Activated CD4-positive, alpha-beta memory T cell treated with anti-CD3 and anti-CD28 coated beads for 36 hours (primary cell): Measurements from ENCODE around the gene ORC1. TPM values are rescaled to one million over a fixed set of nuclear protein-coding genes. Genes with fewer than 3 reads are reported as not detected.

ENCODE experiments used
- CTCF ChIA-PET: fragments of 350-600 bp; sonication (Branson Sonifier 250); formaldehyde crosslinking; loops from one replicate; lab custom pipeline; 2021; ENCODE audit warnings: antibody characterized with exemption, inconsistent platforms; lab: Charles Lee
- POLR2A ChIA-PET: fragments of 350-600 bp; sonication (Branson Sonifier 250); formaldehyde crosslinking; loops from one replicate; lab custom pipeline; 2021; ENCODE audit warnings: antibody characterized with exemption; lab: Charles Lee
- DNase-seq: peaks from one replicate; pipeline ENCODE4 v3.0.0-alpha.2; 2020
- H3K27ac Mint-ChIP-seq: one replicate; pipeline ENCODE4 v1.8.0; 2021; ENCODE audit warnings: mixed read lengths
- H3K27me3 Mint-ChIP-seq: one replicate; pipeline ENCODE4 v1.8.0; 2021; ENCODE audit warnings: mixed read lengths
- H3K36me3 Mint-ChIP-seq: one replicate; pipeline ENCODE4 v1.8.0; 2021; ENCODE audit warnings: mixed read lengths
- H3K4me1 Mint-ChIP-seq: one replicate; pipeline ENCODE4 v1.8.0; 2021; ENCODE audit warnings: low read depth, mixed read lengths
- H3K4me3 Mint-ChIP-seq: one replicate; pipeline ENCODE4 v1.8.0; 2021; ENCODE audit warnings: mild to moderate bottlenecking, mixed read lengths
- H3K9me3 Mint-ChIP-seq: one replicate; pipeline ENCODE4 v1.8.0; 2021; ENCODE audit warnings: mixed read lengths
- intact Hi-C: fragments of 100-400 bp; cut with micrococcal nuclease; formaldehyde crosslinking; loops from one replicate; pipeline ENCODE4 v1.15.1; 2023
- total RNA-seq, 2 experiments: library from RNA; stranded (reverse); gene quantifications; one replicate each; pipeline ENCODE4 v1.2.3, GENCODE V29; 2021

ORC1 gene
- 10 to 100 TPM; 42.5 to 43.0 TPM for total RNA-seq

- ChIA-PET POLR2A (interaction anchor here (0.7 to 2.4 kb wide), 20 partner anchors 10 to 372 kb away, joined by 3 to 21 read pairs (median 4); partner anchors contain the start of genes BTF3L4, CC2D1B, SHISAL2A and TUT4), CTCF (interaction anchor here (0.8 to 4.6 kb wide), 13 partner anchors 11 to 293 kb away, joined by 3 to 40 read pairs (median 4); no protein-coding TSS in a partner anchor)
- Mint-ChIP-seq H3K4me3 (peak within 1 kb of the TSS; percentile 100), H3K4me1 (peaks cover 39% of the 10 kb centered on the region), H3K9me3 (no peaks in the 10 kb centered on the region), H3K27me3 (no peaks in the 10 kb centered on the region), H3K36me3 (peaks cover 56% of the 10 kb centered on the region), H3K27ac (peak within 1 kb of the TSS; percentile 96)
- intact Hi-C loops = loop anchor here (1.0 to 5.0 kb wide), 8 partner anchors 20 to 348 kb away; partner anchors contain the start of genes BTF3L4, CC2D1B and ZFYVE9
- DNase-seq = peak; percentile 99
These were observed at the start of gene ORC1, which contains the start of gene PRPF38A for GRCh38 chr1:52404116-52404974. TSS of gene ORC1 (minus strand) at chr1:52404423. CDS start at chr1:52402223, 2,200 bp downstream. TSS of gene PRPF38A (plus strand) at chr1:52404602. CDS start at chr1:52404750, 148 bp downstream.

DNA sequence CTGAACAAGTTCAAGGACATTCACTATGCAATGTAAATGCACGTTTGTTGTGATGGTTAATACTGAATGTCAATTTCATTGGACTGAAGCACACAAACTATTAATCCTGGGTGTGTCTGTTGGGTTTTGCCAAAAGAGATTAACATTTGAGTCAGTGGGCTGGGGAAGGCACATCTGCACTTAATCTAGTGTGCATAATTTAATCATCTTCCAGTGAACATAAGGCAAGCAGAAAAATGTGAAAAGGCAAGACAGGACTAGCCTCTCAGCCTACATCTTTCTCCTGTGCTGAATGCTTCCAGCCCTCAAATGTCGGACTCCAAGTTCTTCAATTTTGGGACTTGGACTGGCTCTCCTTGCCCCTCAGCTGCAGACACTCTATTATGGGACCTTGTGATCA is 40.2 kb upstream of the ORC1 start:
- peaks cover 23% of the 10 kb centered on the region for H3K36me3 Mint-ChIP-seq

GRCh38 chr1:52439976-52440375 is 35.8 kb upstream of the ORC1 start:
- ChIA-PET CTCF (no interaction called here), POLR2A (interaction anchor here (0.7 kb wide), 1 partner anchor 41 kb away, joined by 4 read pairs; no protein-coding TSS in a partner anchor)
- H3K9me3 Mint-ChIP-seq = no peaks in the 10 kb centered on the region
- H3K4me3 Mint-ChIP-seq = no peak overlapping the region
- H3K36me3 Mint-ChIP-seq = peaks cover 22% of the 10 kb centered on the region
- no peak overlapping the region for H3K27ac Mint-ChIP-seq
- H3K4me1 Mint-ChIP-seq = no peaks in the 10 kb centered on the region
- intact Hi-C loops = no loop called here
- no peak for DNase-seq
- no peaks in the 10 kb centered on the region for H3K27me3 Mint-ChIP-seq

More for the DNA sequence above, 40.2 kb upstream of the ORC1 start:
- H3K27me3 Mint-ChIP-seq = no peaks in the 10 kb centered on the region
- H3K4me1 Mint-ChIP-seq = no peaks in the 10 kb centered on the region
- no peak for DNase-seq
- no peaks in the 10 kb centered on the region for H3K9me3 Mint-ChIP-seq
- H3K27ac Mint-ChIP-seq = no peak overlapping the region
- ChIA-PET POLR2A (no interaction called here), CTCF (no interaction called here)
- intact Hi-C loops = no loop called here
- H3K4me3 Mint-ChIP-seq = no peak overlapping the region

- no peak for DNase-seq
- Mint-ChIP-seq H3K4me3 (no peak overlapping the region), H3K9me3 (no peaks in the 10 kb centered on the region), H3K27ac (no peak overlapping the region), H3K36me3 (peaks cover 17% of the 10 kb centered on the region), H3K27me3 (no peaks in the 10 kb centered on the region), H3K4me1 (no peaks in the 10 kb centered on the region)
- POLR2A ChIA-PET = no interaction called here
- intact Hi-C loops = no loop called here
- CTCF ChIA-PET = no interaction called here
These were observed 32.6 kb upstream of the ORC1 start for GRCh38 chr1:52436817-52437216.

DNA sequence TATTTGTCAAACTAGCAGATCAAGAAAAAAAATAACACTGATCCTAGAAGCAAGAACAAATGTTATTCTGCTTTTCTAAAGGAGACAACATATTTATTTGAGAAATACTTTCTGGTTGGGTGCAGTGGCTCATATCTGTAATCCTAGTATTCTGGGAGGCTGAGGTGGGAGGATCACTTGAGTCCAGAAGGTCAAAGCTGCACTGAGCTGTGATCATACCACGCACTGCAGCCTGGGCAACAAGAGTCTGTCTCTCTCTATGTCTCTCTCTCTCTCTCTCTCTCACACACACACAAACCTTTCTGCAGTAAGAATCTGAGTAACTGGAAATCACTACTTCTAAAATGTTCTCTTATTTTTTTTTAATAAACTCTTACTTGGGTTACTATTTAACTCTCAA is 31.4 kb upstream of the ORC1 start:
- no peaks in the 10 kb centered on the region for H3K4me1 Mint-ChIP-seq
- no peaks in the 10 kb centered on the region for H3K9me3 Mint-ChIP-seq
- intact Hi-C loops = no loop called here
- CTCF ChIA-PET = interaction anchor here (1.0 kb wide), 1 partner anchor 11 kb away, joined by 4 read pairs; no protein-coding TSS in a partner anchor
- no peak overlapping the region for H3K27ac Mint-ChIP-seq
- DNase-seq = no peak
- H3K27me3 Mint-ChIP-seq = no peaks in the 10 kb centered on the region
- no peak overlapping the region for H3K4me3 Mint-ChIP-seq
- peaks cover 20% of the 10 kb centered on the region for H3K36me3 Mint-ChIP-seq
- POLR2A ChIA-PET = no interaction called here

GRCh38 chr1:52435211-52435610 is 31.0 kb upstream of the ORC1 start:
- Mint-ChIP-seq H3K27me3 (no peaks in the 10 kb centered on the region), H3K27ac (no peak overlapping the region), H3K9me3 (no peaks in the 10 kb centered on the region), H3K4me3 (no peak overlapping the region), H3K4me1 (no peaks in the 10 kb centered on the region), H3K36me3 (peaks cover 23% of the 10 kb centered on the region)
- ChIA-PET POLR2A (no interaction called here), CTCF (interaction anchor here (1.0 kb wide), 1 partner anchor 11 kb away, joined by 4 read pairs; no protein-coding TSS in a partner anchor)
- no peak for DNase-seq
- intact Hi-C loops = no loop called here

GRCh38 chr1:52432807-52433206 is 28.6 kb upstream of the ORC1 start:
- Mint-ChIP-seq H3K4me3 (no peak overlapping the region), H3K36me3 (peaks cover 25% of the 10 kb centered on the region)
- CTCF ChIA-PET = interaction anchor here (0.7 kb wide), 1 partner anchor 364 kb away, joined by 3 read pairs; no protein-coding TSS in a partner anchor

DNA sequence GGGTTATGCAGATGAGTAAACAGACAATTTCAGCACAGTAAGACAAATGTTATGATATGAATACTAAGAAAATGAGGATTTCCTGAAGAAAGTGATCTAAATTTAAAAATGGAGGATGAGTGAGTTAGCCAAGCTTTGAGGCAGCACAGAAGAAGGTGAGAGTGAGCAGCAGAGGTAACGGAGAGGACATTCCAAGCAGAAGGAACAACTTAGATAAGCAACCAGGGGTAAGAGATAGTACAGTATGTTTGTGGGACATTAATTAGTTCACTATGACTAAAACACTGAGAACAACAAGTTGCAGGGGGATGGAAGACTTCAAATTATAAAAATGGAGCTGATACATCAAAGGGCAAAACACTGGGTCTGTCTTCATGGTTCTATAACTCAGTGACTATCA is 22.9 kb upstream of the ORC1 start:
- Mint-ChIP-seq H3K27me3 (no peaks in the 10 kb centered on the region), H3K9me3 (no peaks in the 10 kb centered on the region), H3K36me3 (peaks cover 30% of the 10 kb centered on the region), H3K4me3 (no peak overlapping the region), H3K4me1 (peaks cover 38% of the 10 kb centered on the region), H3K27ac (peak overlapping the region; percentile 11)
- ChIA-PET CTCF (interaction anchor here (1.2 kb wide), 2 partner anchors 240 to 259 kb away, joined by 3 to 6 read pairs; no protein-coding TSS in a partner anchor), POLR2A (no interaction called here)
- DNase-seq = no peak
- intact Hi-C loops = no loop called here

More at GRCh38 chr1:52432807-52433206, 28.6 kb upstream of the ORC1 start:
- no peak for DNase-seq
- Mint-ChIP-seq H3K27ac (no peak overlapping the region), H3K9me3 (no peaks in the 10 kb centered on the region), H3K27me3 (no peaks in the 10 kb centered on the region), H3K4me1 (no peaks in the 10 kb centered on the region)
- POLR2A ChIA-PET = interaction anchor here (1.3 kb wide), 1 partner anchor 15 kb away, joined by 3 read pairs; no protein-coding TSS in a partner anchor
- intact Hi-C loops = no loop called here

DNA sequence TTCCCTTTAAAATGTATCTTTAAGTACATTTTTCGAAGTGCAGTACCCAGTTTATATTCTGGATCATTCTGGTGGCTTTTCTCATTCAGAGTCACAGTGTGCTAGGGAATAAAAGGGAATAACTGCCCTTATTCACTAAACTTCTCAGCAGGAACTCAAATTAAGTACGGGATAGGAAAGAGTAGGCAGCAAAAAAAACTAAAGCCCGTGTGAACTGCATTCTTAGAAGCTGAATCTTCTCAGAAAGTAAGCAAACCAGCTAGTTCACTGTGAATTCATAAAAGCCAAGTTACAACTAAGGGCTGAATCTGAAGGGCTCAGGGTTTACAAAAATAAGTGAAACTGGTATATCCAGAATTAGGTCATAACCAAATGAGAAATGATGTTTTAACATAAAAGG is 22.1 kb upstream of the ORC1 start:
- Mint-ChIP-seq H3K4me3 (no peak overlapping the region), H3K36me3 (peaks cover 30% of the 10 kb centered on the region), H3K27me3 (no peaks in the 10 kb centered on the region), H3K27ac (peak overlapping the region; percentile 76), H3K4me1 (peaks cover 38% of the 10 kb centered on the region), H3K9me3 (no peaks in the 10 kb centered on the region)
- POLR2A ChIA-PET = interaction anchor here (0.7 kb wide), 1 partner anchor 261 kb away, joined by 3 read pairs; no protein-coding TSS in a partner anchor
- CTCF ChIA-PET = interaction anchor here (1.2 to 1.3 kb wide), 2 partner anchors 8 to 260 kb away, joined by 3 to 6 read pairs; no protein-coding TSS in a partner anchor
- intact Hi-C loops = no loop called here
- no peak for DNase-seq

GRCh38 chr1:52424813-52425212 is 20.6 kb upstream of the ORC1 start:
- H3K27ac Mint-ChIP-seq = peak overlapping the region; percentile 77
- H3K9me3 Mint-ChIP-seq = no peaks in the 10 kb centered on the region
- ChIA-PET CTCF (interaction anchor here (1.0 to 1.6 kb wide), 2 partner anchors 11 to 21 kb away, joined by 4 to 10 read pairs; partner anchors contain the start of genes ORC1 and PRPF38A), POLR2A (interaction anchor here (2.0 kb wide), 1 partner anchor 21 kb away, joined by 12 read pairs; the partner anchor contains the start of genes ORC1 and PRPF38A)
- no peak for DNase-seq
- H3K27me3 Mint-ChIP-seq = no peaks in the 10 kb centered on the region
- H3K4me3 Mint-ChIP-seq = no peak overlapping the region
- peaks cover 20% of the 10 kb centered on the region for H3K36me3 Mint-ChIP-seq
- intact Hi-C loops = loop anchor here (1.0 to 5.0 kb wide), 4 partner anchors 21 to 207 kb away; partner anchors contain the start of genes ORC1, PRPF38A, SHISAL2A and TUT4
- peaks cover 39% of the 10 kb centered on the region for H3K4me1 Mint-ChIP-seq

GRCh38 chr1:52424231-52424636 is 20.0 kb upstream of the ORC1 start:
- peak overlapping the region; percentile 7 for H3K4me3 Mint-ChIP-seq
- CTCF ChIA-PET = interaction anchor here (1.0 to 1.6 kb wide), 5 partner anchors 11 to 262 kb away, joined by 3 to 10 read pairs (median 4); partner anchors contain the start of genes ORC1 and PRPF38A
- H3K4me1 Mint-ChIP-seq = peaks cover 45% of the 10 kb centered on the region
- no peaks in the 10 kb centered on the region for H3K27me3 Mint-ChIP-seq
- DNase-seq = peak; percentile 34
- peaks cover 24% of the 10 kb centered on the region for H3K36me3 Mint-ChIP-seq
- H3K27ac Mint-ChIP-seq = peak overlapping the region; percentile 77
- intact Hi-C loops = loop anchor here (1.0 to 5.0 kb wide), 4 partner anchors 20 to 208 kb away; partner anchors contain the start of genes ORC1, PRPF38A, SHISAL2A and TUT4
- POLR2A ChIA-PET = interaction anchor here (1.1 to 2.0 kb wide), 3 partner anchors 20 to 129 kb away, joined by 3 to 12 read pairs (median 5); partner anchors contain the start of genes CC2D1B, ORC1 and PRPF38A
- no peaks in the 10 kb centered on the region for H3K9me3 Mint-ChIP-seq
